H1 (cell line): ENCODE data around the gene ZNF746. TPM values are rescaled to one million over a fixed set of nuclear protein-coding genes. Genes with fewer than 3 reads are reported as not detected.

Experiments used
- ATF3 ChIP-seq: IDR thresholded peaks from 2 replicates; pipeline ENCODE4 v1.6.1; 2011; ENCODE audit warnings: low read depth, mild to moderate bottlenecking, low read length; ENCODE audit not compliant: insufficient read depth
- HDAC2 ChIP-seq, 2 experiments: fragments of 300-600 bp in 1 of 2; sonication (generic) in 1 of 2; IDR thresholded peaks; 2 replicates each; pipeline ENCODE4 v1.6.1; 2011 to 2012; ENCODE audit warnings: low read depth in 2 of 2, low read length in 2 of 2, mild to moderate bottlenecking in 2 of 2, moderate library complexity in 2 of 2, borderline replicate concordance in 1 of 2, inconsistent platforms in 1 of 2
- JUN ChIP-seq: IDR thresholded peaks from 2 replicates; pipeline ENCODE4 v1.6.1; 2011; ENCODE audit warnings: low read depth, mild to moderate bottlenecking, improper control_type of control experiment, low read length
- polyA plus RNA-seq, 7 experiments: library from polyadenylated mRNA; depleted of rRNA in 3 of 7; stranded (reverse) in 5 of 7; unstranded in 2 of 7; fragments of >200 nt in 5 of 7; fragments of 200-250 nt in 2 of 7; gene quantifications; 1 replicate in 5 of 7; 2 replicates in 1 of 7; 4 replicates in 1 of 7; pipeline versions ENCODE4 v1.2.1 to v1.2.3, GENCODE V29; 2011 to 2013; ENCODE audit warnings: missing spikeins in 2 of 7, mixed read lengths in 2 of 7
- total RNA-seq: library from RNA; stranded (reverse); fragmentation: NEBNext Ultra II Directional; extraction: Animal tissue kit (Norgen Biotek cat#: 25700); gene quantifications from 2 replicates; pipeline ENCODE4 v1.2.1, GENCODE V29; 2021

The ZNF746 gene
- total and polyA plus RNA-seq, 2 of the 8 experiments (the other 6 are each of a cell fraction or from before 2014, with no cell fraction given), result 7.5 to 15.6 TPM

- TF ChIP-seq ATF3 (no peak), HDAC2 (IDR thresholded peaks at IDR 0.05; ENCODE audit: borderline replicate concordance in 1 of 2, low read depth in 2 of 2, low read length in 2 of 2) (no peak), JUN (no peak)
These were observed 7.4 kb downstream of the ZNF746 start (continued) for GRCh38 chr7:149490083-149490760.
